Parathyroid adenoma (tissue), 2 donors: ENCODE results near the gene LYRM2.
A peak's percentile ranks its signal among the peaks of the same experiment; 100 is the strongest.
"Not testable (repeated sequence)": the region's sequence is repeated elsewhere in the genome, so short reads cannot be mapped to it uniquely, and the experiment has no call there.

ENCODE experiments used
- H2AFZ ChIP-seq: fragments of 300-600 bp; sonication (generic); one replicate; pipeline ENCODE4 v1.7.0; 2017; ENCODE audit warnings: antibody characterized with exemption, mild to moderate bottlenecking
- H3K27ac ChIP-seq: fragments of 300-600 bp; sonication (generic); one replicate; pipeline ENCODE4 v1.7.0; 2017
- H3K27me3 ChIP-seq: fragments of 300-600 bp; sonication (generic); one replicate; pipeline ENCODE4 v1.7.0; 2017; ENCODE audit warnings: low read length; ENCODE audit not compliant: control insufficient read depth, insufficient read depth
- H3K36me3 ChIP-seq: fragments of 300-600 bp; sonication (generic); one replicate; pipeline ENCODE4 v1.7.0; 2017; ENCODE audit warnings: low read length; ENCODE audit not compliant: control insufficient read depth, insufficient read depth
- H3K4me1 ChIP-seq: fragments of 300-600 bp; sonication (generic); one replicate; pipeline ENCODE4 v1.7.0; 2017; ENCODE audit warnings: control low read depth
- H3K4me2 ChIP-seq: fragments of 300-600 bp; sonication (generic); one replicate; pipeline ENCODE4 v1.7.0; 2017; ENCODE audit warnings: low read length
- H3K4me3 ChIP-seq: fragments of 300-600 bp; sonication (generic); one replicate; pipeline ENCODE4 v1.7.0; 2017; ENCODE audit warnings: low read depth, low read length
- H3K79me2 ChIP-seq: fragments of 300-600 bp; sonication (generic); one replicate; pipeline ENCODE4 v1.7.0; 2017; ENCODE audit warnings: control low read depth
- H3K9ac ChIP-seq: fragments of 300-600 bp; sonication (generic); one replicate; pipeline ENCODE4 v1.7.0; 2017; ENCODE audit warnings: mild to moderate bottlenecking
- H3K9me3 ChIP-seq: fragments of 300-600 bp; sonication (generic); one replicate; pipeline ENCODE4 v1.7.0; 2017; ENCODE audit warnings: low read length; ENCODE audit not compliant: control insufficient read depth
- TF ChIP-seq, protein P1 (sequence below): fragments of 300-600 bp; sonication (generic); IDR thresholded peaks from one replicate; pipeline ENCODE4 v1.7.0; 2017; ENCODE audit warnings: antibody characterized with exemption, mild to moderate bottlenecking
- donor health status: primary hyperparathyroidism.

LYRM2 gene

GRCh38 chr6:89643406-89643805 is 4.9 kb upstream of the LYRM2 start:
- Histone ChIP-seq H3K9ac (no peak overlapping the region), H3K4me1 (peaks cover 5% of the 10 kb centered on the region), H3K4me3 (no peak overlapping the region), H3K27me3 (no peaks in the 10 kb centered on the region), H3K9me3 (no peaks in the 10 kb centered on the region), H3K27ac (no peak overlapping the region), H3K36me3 (no peaks in the 10 kb centered on the region), H2AFZ (no peak overlapping the region), H3K4me2 (no peak overlapping the region), H3K79me2 (no peaks in the 10 kb centered on the region)
- TF ChIP-seq, protein P1, sequence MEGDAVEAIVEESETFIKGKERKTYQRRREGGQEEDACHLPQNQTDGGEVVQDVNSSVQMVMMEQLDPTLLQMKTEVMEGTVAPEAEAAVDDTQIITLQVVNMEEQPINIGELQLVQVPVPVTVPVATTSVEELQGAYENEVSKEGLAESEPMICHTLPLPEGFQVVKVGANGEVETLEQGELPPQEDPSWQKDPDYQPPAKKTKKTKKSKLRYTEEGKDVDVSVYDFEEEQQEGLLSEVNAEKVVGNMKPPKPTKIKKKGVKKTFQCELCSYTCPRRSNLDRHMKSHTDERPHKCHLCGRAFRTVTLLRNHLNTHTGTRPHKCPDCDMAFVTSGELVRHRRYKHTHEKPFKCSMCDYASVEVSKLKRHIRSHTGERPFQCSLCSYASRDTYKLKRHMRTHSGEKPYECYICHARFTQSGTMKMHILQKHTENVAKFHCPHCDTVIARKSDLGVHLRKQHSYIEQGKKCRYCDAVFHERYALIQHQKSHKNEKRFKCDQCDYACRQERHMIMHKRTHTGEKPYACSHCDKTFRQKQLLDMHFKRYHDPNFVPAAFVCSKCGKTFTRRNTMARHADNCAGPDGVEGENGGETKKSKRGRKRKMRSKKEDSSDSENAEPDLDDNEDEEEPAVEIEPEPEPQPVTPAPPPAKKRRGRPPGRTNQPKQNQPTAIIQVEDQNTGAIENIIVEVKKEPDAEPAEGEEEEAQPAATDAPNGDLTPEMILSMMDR: no peak

GRCh38 chr6:89642956-89643355 is 4.4 kb upstream of the LYRM2 start:
- Histone ChIP-seq H3K9ac (no peak overlapping the region), H3K27me3 (no peaks in the 10 kb centered on the region), H3K9me3 (no peaks in the 10 kb centered on the region), H3K36me3 (no peaks in the 10 kb centered on the region), H3K4me3 (no peak overlapping the region), H2AFZ (no peak overlapping the region), H3K4me1 (peaks cover 5% of the 10 kb centered on the region), H3K4me2 (no peak overlapping the region), H3K27ac (no peak overlapping the region), H3K79me2 (peaks cover under 1% of the 10 kb centered on the region)
- TF ChIP-seq, protein P1: no peak

GRCh38 chr6:89641581-89641980 is 3.0 kb upstream of the LYRM2 start:
- not testable (repeated sequence) for H3K9me3 ChIP-seq, H3K36me3 ChIP-seq, H3K27ac ChIP-seq, H3K9ac ChIP-seq, H3K4me2 ChIP-seq, H2AFZ ChIP-seq, H3K4me3 ChIP-seq, H3K79me2 ChIP-seq, H3K27me3 ChIP-seq
- peaks cover 10% of the 10 kb centered on the region for H3K4me1 ChIP-seq

- H3K27ac ChIP-seq: no peak overlapping the region
- no peak overlapping the region for H3K4me2 ChIP-seq
- no peaks in the 10 kb centered on the region for H3K9me3 ChIP-seq
- TF ChIP-seq, protein P1: no peak
- no peaks in the 10 kb centered on the region for H3K27me3 ChIP-seq
- H3K4me1 ChIP-seq: peaks cover 10% of the 10 kb centered on the region
- H3K9ac ChIP-seq: no peak overlapping the region
- H2AFZ ChIP-seq: no peak overlapping the region
- H3K4me3 ChIP-seq: no peak overlapping the region
- peaks cover 4% of the 10 kb centered on the region for H3K79me2 ChIP-seq
- H3K36me3 ChIP-seq: no peaks in the 10 kb centered on the region
These were observed 2.3 kb upstream of the LYRM2 start for GRCh38 chr6:89640804-89641203.

DNA sequence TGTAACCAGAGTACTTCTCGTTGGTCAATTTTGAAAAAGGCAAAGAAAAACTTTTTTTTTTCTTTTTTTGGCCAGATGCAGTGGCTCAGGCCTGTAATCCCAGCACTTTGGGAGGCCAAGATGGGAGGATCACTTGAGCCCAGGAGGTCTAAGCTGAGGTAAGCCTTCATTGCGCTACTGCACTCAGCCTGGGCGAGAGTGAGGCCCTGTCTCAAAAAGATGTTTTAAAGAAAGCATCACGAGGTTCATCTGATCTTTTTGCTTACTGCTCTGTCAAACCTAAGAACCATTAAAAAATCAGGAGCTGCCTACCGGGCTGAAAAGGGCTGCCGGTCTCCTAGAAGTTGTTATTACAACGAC is 607 bp downstream of the LYRM2 start:
- H3K27me3 ChIP-seq: no peaks in the 10 kb centered on the region
- no peaks in the 10 kb centered on the region for H3K9me3 ChIP-seq
- TF ChIP-seq, protein P1: no peak
- peak overlapping the region; percentile 93 for H2AFZ ChIP-seq
- H3K36me3 ChIP-seq: no peaks in the 10 kb centered on the region
- H3K4me3 ChIP-seq: peak overlapping the region; percentile 95
- peak overlapping the region; percentile 59 for H3K4me2 ChIP-seq
- peak overlapping the region; percentile 94 for H3K27ac ChIP-seq
- peaks cover 5% of the 10 kb centered on the region for H3K4me1 ChIP-seq
- H3K9ac ChIP-seq: peak overlapping the region; percentile 83
- H3K79me2 ChIP-seq: peaks cover 4% of the 10 kb centered on the region

DNA sequence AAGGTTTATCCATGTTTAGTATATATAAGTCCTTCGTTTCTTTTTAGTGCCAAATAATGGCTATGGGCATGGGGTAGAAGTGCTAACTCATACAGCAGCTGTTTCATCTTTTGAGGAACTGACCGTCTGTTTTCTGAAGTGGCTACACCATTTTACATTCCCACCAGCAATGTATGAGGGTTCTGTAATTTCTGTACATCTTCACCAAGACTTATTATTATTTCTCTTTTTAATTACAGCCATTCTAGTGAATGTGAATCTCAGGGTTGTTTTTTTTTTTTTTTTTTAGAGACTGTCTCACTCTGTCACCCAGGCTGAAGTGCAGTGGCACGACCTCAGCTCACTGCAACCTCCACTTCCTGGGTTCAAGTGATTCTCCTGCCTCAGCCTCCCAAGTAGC is 2.1 kb downstream of the LYRM2 start:
- not testable (repeated sequence) for H3K79me2 ChIP-seq, H3K4me3 ChIP-seq, H3K4me1 ChIP-seq, H3K36me3 ChIP-seq, H3K9me3 ChIP-seq, H2AFZ ChIP-seq, H3K9ac ChIP-seq, H3K27ac ChIP-seq, H3K27me3 ChIP-seq, H3K4me2 ChIP-seq
